Panc1 (cell line): ENCODE data around the gene OR5K4.

Experiments used
- POLR2AphosphoS5 ChIP-seq: IDR thresholded peaks from 2 replicates; pipeline ENCODE4 v1.6.1; 2012; ENCODE audit warnings: mild to moderate bottlenecking, low read depth, low read length, moderate library complexity
- REST ChIP-seq, 2 experiments: IDR thresholded peaks; 2 replicates each; pipeline ENCODE4 v1.6.1; 2011 to 2012; ENCODE audit warnings: low read depth in 2 of 2, control low read depth in 1 of 2, low read length in 1 of 2, mild to moderate bottlenecking in 1 of 2, moderate library complexity in 1 of 2; ENCODE audit not compliant: insufficient read depth in 1 of 2
- SIN3A ChIP-seq: IDR thresholded peaks from 2 replicates; pipeline ENCODE4 v1.6.1; 2012; ENCODE audit warnings: low read depth, mild to moderate bottlenecking, low read length, moderate library complexity, borderline replicate concordance; ENCODE audit not compliant: insufficient read depth
- TCF7L2 ChIP-seq: IDR thresholded peaks from 2 replicates; pipeline ENCODE4 v1.6.1; 2011; ENCODE audit warnings: mild to moderate bottlenecking, low read depth, low read length, inconsistent platforms
- TF ChIP-seq, protein P1 (sequence below): fragments of 450-650 bp; IDR thresholded peaks from 2 replicates; pipeline ENCODE4 v1.5.1; 2017; ENCODE audit warnings: mild to moderate bottlenecking

DNA sequence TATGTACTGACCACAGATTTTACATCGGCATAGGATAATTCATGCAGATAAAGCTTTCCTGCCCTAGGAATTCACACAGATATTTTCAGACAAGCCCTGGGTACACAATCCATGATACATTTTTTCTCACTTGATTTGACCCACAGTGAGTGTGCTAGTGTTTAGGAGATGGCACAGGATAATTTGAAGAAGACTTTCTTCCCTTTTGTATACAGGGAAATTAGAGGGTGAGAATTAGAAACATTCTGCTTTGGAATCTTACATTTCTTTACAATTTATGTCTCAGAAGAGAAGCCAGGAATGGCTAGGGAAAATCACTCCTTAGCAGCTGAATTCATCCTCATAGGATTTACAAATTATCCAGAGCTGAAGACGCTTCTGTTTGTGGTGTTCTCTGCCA lies at the start of gene OR5K4:
- TF ChIP-seq, protein P1, sequence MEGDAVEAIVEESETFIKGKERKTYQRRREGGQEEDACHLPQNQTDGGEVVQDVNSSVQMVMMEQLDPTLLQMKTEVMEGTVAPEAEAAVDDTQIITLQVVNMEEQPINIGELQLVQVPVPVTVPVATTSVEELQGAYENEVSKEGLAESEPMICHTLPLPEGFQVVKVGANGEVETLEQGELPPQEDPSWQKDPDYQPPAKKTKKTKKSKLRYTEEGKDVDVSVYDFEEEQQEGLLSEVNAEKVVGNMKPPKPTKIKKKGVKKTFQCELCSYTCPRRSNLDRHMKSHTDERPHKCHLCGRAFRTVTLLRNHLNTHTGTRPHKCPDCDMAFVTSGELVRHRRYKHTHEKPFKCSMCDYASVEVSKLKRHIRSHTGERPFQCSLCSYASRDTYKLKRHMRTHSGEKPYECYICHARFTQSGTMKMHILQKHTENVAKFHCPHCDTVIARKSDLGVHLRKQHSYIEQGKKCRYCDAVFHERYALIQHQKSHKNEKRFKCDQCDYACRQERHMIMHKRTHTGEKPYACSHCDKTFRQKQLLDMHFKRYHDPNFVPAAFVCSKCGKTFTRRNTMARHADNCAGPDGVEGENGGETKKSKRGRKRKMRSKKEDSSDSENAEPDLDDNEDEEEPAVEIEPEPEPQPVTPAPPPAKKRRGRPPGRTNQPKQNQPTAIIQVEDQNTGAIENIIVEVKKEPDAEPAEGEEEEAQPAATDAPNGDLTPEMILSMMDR = no peak
- no peak for TF ChIP-seq POLR2AphosphoS5
- TF ChIP-seq REST (IDR thresholded peaks at IDR 0.05; ENCODE audit: insufficient read depth in 1 of 2, low read depth in 2 of 2, low read length in 1 of 2) = no peak
- no peak for TF ChIP-seq SIN3A
- no peak for TF ChIP-seq TCF7L2
